Measurements from ENCODE around the gene KCNE5.
"Not testable (repeated sequence)": the region's sequence is repeated elsewhere in the genome, so short reads cannot be mapped to it uniquely, and the experiment has no call there.

The KCNE5 gene

GRCh38 chrX:109577055-109577454 lies 47.9 kb downstream of the KCNE5 start:
- ATAC-seq (replicated peaks) (no peak), DNase-seq (no peak)
- Mint-ChIP-seq H3K4me3 (no peak overlapping the region), H3K27me3 (peaks cover 0 to 5% of the 10 kb centered on the region in 2 donors), H3K27ac (no peak overlapping the region), H3K36me3 (ENCODE audit: insufficient read depth) (no peaks in the 10 kb centered on the region), H3K9me3 (no peaks in the 10 kb centered on the region), H3K4me1 (ENCODE audit: low read depth in 2 of 2) (no peaks in the 10 kb centered on the region)

DNA sequence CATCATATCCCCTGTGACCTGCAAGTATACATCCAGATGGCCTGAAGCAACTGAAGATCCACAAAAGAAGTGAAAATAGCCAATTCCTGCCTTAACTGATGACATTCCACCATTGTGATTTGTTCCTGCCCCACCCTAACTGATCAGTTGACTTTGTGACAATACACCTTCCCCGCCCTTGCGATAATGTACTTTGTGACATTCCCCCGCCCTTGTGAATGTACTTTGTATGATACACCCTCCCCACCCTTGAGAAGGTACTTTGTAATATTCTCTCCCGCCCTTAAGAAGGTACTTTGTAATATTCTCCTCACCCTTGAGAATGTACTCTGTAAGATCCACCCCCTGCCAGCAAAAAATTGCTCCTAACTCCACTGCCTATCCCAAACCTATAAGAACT lies 48.9 kb downstream of the KCNE5 start:
- ATAC-seq (replicated peaks); H3K9me3 Mint-ChIP-seq; H3K27ac Mint-ChIP-seq; H3K4me1 Mint-ChIP-seq (ENCODE audit: low read depth in 2 of 2); H3K4me3 Mint-ChIP-seq; H3K36me3 Mint-ChIP-seq (ENCODE audit: insufficient read depth); DNase-seq; H3K27me3 Mint-ChIP-seq: not testable (repeated sequence)

Data from effector memory CD8-positive, alpha-beta T cell (primary cell).